Activated CD4-positive, alpha-beta memory T cell treated with anti-CD3 and anti-CD28 coated beads, Interleukin-2, amount 10 ng/mL, durations not matched to agents 7 days and 5 days (primary cell): ENCODE results near the gene FRMD6. TPM values are rescaled to one million over a fixed set of nuclear protein-coding genes. Genes with fewer than 3 reads are reported as not detected.

Experiments
- CTCF ChIA-PET: fragments of 350-600 bp; sonication (Branson Sonifier 250); formaldehyde crosslinking; loops from one replicate; lab custom pipeline; 2021; ENCODE audit warnings: antibody characterized with exemption, inconsistent platforms; lab: Charles Lee
- POLR2A ChIA-PET: fragments of 350-600 bp; sonication (Branson Sonifier 250); formaldehyde crosslinking; loops from one replicate; lab custom pipeline; 2021; ENCODE audit warnings: antibody characterized with exemption; lab: Charles Lee
- DNase-seq: peaks from one replicate; pipeline ENCODE4 v3.0.0-alpha.2; 2020
- H3K27ac Mint-ChIP-seq: one replicate; pipeline ENCODE4 v1.8.0; 2021; ENCODE audit warnings: mild to moderate bottlenecking, mixed read lengths
- H3K27me3 Mint-ChIP-seq: one replicate; pipeline ENCODE4 v1.8.0; 2021; ENCODE audit warnings: mixed read lengths
- H3K36me3 Mint-ChIP-seq: one replicate; pipeline ENCODE4 v1.8.0; 2021; ENCODE audit warnings: low read depth, mixed read lengths
- H3K4me1 Mint-ChIP-seq: one replicate; pipeline ENCODE4 v1.8.0; 2021; ENCODE audit warnings: mixed read lengths
- H3K4me3 Mint-ChIP-seq: one replicate; pipeline ENCODE4 v1.8.0; 2021; ENCODE audit warnings: mild to moderate bottlenecking, mixed read lengths
- H3K9me3 Mint-ChIP-seq: one replicate; pipeline ENCODE4 v1.8.0; 2021; ENCODE audit warnings: mixed read lengths
- total RNA-seq, 2 experiments: library from RNA; stranded (reverse); gene quantifications; one replicate each; pipeline ENCODE4 v1.2.3, GENCODE V29; 2021

The FRMD6 gene
- total RNA-seq: 1 to 10 TPM; 3.3 TPM

DNA sequence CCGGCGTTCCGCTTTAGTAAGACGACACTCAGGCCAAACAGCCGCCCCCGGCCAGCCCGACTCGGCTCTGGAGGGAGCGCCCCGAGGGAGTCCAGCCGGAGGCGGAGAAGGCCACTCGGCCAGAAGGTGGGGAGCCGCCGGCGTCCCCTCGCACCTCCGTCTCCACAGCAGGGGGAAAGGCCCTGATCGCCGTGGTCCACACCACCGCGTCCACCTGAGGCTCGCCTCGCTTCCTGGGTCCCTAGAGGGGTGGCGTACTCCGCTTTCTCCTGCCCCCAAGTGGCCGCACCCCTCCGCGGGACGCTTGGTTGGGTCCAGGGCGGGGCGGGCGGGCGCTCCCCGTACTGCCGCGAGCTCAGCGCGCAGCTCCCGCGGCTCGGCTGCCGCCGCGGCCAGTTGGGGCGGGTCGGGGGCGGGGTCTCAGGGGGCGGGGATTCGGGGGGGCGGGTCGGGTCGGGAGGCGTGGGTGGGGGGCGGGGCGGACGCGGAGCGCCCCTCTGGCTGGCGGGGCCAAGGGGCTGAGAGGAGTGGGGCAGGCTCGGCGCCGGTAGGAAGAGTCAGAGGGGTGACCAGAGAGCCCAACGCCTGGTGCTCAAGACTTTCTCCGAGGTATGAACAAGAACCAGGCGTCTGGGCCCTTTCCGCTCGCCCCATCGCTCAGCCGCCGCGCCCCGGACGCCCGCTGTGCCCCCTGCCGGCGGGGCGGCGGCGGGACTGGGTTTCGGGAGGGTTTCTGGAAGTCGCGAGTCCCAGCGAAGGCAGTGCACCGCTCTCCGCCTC, at the start of gene FRMD6:
Gene FRMD6 (plus strand): TSS at position 523 of the 780 bp plus-strand sequence. CDS start 37,927 bp downstream, outside the sequence.
- peak; percentile 87 for DNase-seq
- ChIA-PET POLR2A (interaction anchor here (1.0 to 1.5 kb wide), 5 partner anchors 99 to 556 kb away, joined by 3 to 5 read pairs (median 3); partner anchors contain the start of gene GNG2), CTCF (interaction anchor here (0.8 to 2.6 kb wide), 14 partner anchors 11 to 791 kb away, joined by 3 to 12 read pairs (median 6); partner anchors contain the start of gene GNG2)
- Mint-ChIP-seq H3K27me3 (peaks cover 27% of the 10 kb centered on the region), H3K4me1 (peaks cover 30% of the 10 kb centered on the region), H3K27ac (peak within 1 kb of the TSS; percentile 52), H3K36me3 (no peaks in the 10 kb centered on the region), H3K4me3 (peak within 1 kb of the TSS; percentile 79), H3K9me3 (no peaks in the 10 kb centered on the region)

DNA sequence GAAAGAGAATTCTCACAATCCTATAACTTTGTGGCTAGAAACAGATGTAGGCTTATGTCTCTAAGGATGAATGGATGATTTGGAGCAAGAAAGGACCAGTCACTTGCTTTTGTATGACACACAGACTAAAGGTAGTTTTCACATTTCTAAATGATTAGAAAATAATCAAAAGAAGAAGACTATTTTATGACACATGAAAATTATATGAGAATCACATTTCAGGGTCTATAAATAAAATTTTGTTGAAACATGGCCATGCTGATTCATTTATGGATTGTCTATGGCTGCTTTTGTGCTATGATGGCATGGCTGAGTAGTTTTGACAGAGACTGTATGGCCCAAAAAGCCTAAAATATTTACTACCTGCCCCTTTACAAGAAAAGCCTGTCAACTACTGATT, 49.4 kb upstream of the FRMD6 start:
- Mint-ChIP-seq H3K4me1 (no peaks in the 10 kb centered on the region), H3K27ac (no peak overlapping the region), H3K27me3 (peaks cover 10% of the 10 kb centered on the region), H3K9me3 (no peaks in the 10 kb centered on the region), H3K4me3 (no peak overlapping the region), H3K36me3 (no peaks in the 10 kb centered on the region)
- DNase-seq: no peak
- POLR2A ChIA-PET: no interaction called here
- CTCF ChIA-PET: no interaction called here

DNA sequence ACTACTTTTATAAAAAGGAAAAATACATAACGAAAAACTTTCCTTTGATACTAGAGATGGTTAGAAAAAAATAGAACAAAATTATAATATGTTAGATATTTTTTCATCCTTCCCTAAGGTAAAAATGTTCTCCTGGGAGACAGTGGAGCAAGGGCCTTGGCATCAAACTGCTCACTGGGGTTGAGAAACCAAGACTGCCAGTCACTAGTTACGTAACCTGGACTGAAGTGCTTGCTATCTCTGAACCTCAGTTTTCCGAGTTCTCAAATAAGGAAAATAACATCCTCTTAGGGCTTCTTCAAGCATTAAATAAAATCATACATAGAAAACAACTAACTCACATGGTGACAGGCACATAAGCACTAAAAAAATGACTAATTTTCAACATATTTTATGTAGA, 48.2 kb upstream of the FRMD6 start:
- Mint-ChIP-seq H3K4me3 (no peak overlapping the region), H3K9me3 (no peaks in the 10 kb centered on the region), H3K4me1 (no peaks in the 10 kb centered on the region), H3K27me3 (peaks cover 9% of the 10 kb centered on the region), H3K27ac (no peak overlapping the region), H3K36me3 (no peaks in the 10 kb centered on the region)
- no peak for DNase-seq
- ChIA-PET CTCF (no interaction called here), POLR2A (no interaction called here)

- ChIA-PET CTCF (no interaction called here), POLR2A (no interaction called here)
- H3K36me3 Mint-ChIP-seq: no peaks in the 10 kb centered on the region
- H3K27me3 Mint-ChIP-seq: peaks cover 9% of the 10 kb centered on the region
- DNase-seq: no peak
- H3K27ac Mint-ChIP-seq: no peak overlapping the region
- no peaks in the 10 kb centered on the region for H3K4me1 Mint-ChIP-seq
- no peak overlapping the region for H3K4me3 Mint-ChIP-seq
- H3K9me3 Mint-ChIP-seq: no peaks in the 10 kb centered on the region
Measured at GRCh38 chr14:51604073-51604472, 47.6 kb upstream of the FRMD6 start.

DNA sequence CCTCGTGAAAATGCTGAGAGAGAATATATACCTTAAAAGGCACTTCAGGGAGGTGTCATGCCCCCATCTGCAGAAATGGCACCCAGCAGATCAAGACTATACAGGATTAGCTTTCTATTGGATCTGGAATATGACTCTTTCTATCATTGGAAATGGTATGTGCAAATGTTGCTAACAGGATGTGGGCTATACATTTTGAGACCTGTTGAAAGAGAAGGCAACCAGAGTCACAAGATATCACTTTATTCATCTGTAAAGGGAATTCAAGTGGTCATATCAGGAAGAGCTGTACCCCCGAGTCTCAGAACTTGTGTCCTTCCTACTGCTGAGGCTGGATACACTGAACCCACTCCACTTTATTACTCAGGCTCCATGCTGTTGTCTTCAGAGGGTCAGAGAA, 46.1 kb upstream of the FRMD6 start:
- no peak for DNase-seq
- no peak overlapping the region for H3K4me3 Mint-ChIP-seq
- no peak overlapping the region for H3K27ac Mint-ChIP-seq
- no peaks in the 10 kb centered on the region for H3K9me3 Mint-ChIP-seq
- no peaks in the 10 kb centered on the region for H3K4me1 Mint-ChIP-seq
- no peaks in the 10 kb centered on the region for H3K36me3 Mint-ChIP-seq
- ChIA-PET POLR2A (no interaction called here), CTCF (no interaction called here)
- peaks cover 10% of the 10 kb centered on the region for H3K27me3 Mint-ChIP-seq

DNA sequence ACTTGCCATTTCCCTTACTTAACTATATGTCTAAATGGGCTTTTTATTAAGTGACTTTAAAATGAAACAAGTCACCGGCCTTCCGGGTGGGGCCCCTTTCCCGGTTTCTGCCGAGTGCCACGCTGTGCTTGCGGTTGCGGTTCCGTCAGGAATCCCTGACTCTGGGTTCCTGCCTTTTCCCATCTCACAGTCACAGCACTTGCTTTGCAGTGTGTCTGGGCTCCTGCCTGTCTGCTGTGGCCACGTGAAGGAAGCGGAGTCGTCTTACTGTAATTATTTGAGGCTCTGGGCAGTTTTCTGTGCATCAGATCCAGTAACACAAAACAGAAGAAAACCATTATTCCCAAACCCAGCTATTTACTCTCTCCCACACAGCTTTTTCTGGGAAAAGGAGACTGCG, 44.0 kb upstream of the FRMD6 start:
- Mint-ChIP-seq H3K4me3 (no peak overlapping the region), H3K36me3 (no peaks in the 10 kb centered on the region), H3K9me3 (no peaks in the 10 kb centered on the region), H3K27me3 (peaks cover 7% of the 10 kb centered on the region), H3K27ac (no peak overlapping the region), H3K4me1 (no peaks in the 10 kb centered on the region)
- ChIA-PET POLR2A (no interaction called here), CTCF (no interaction called here)
- no peak for DNase-seq

DNA sequence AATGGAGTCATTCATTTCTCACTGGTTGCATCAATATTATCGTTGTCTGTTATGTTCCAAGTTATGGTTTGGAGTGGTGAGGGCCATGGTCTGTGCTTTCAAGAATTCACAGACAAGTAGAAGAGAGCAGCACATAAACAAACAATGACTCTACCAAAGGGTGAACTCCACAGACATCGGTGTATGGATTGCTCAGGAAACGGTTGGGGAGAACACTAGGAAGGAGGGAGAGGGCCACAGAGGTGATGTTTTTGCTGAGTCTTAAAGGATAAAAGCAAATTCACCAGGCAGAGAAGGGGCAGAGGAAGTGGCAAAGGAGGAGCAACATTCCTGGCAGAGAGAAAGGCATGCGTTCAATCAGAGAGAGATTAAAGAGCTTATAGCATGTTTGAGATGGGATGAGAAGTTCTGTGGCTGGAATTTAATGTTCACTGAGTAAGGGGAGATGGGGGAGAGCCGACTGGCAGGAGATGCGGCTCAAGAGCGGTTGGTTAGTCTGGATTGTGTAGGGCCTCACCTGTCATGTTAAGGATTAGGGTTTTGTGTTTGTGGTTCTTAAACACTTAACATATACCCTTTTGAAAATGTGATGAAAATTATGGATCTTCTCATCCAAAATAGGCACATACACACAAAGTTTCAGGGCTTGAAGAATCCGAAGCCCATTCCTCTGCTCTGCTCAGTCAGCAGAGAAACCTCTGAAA, 42.3 kb upstream of the FRMD6 start:
- Mint-ChIP-seq H3K9me3 (no peaks in the 10 kb centered on the region), H3K27ac (no peak overlapping the region), H3K4me1 (no peaks in the 10 kb centered on the region), H3K27me3 (peaks cover 10% of the 10 kb centered on the region), H3K36me3 (no peaks in the 10 kb centered on the region), H3K4me3 (no peak overlapping the region)
- POLR2A ChIA-PET: no interaction called here
- CTCF ChIA-PET: no interaction called here
- DNase-seq: no peak

GRCh38 chr14:51609955-51610283, 41.8 kb upstream of the FRMD6 start:
- Mint-ChIP-seq H3K27ac (no peak overlapping the region), H3K4me1 (no peaks in the 10 kb centered on the region), H3K36me3 (no peaks in the 10 kb centered on the region), H3K4me3 (no peak overlapping the region), H3K27me3 (peaks cover 10% of the 10 kb centered on the region), H3K9me3 (no peaks in the 10 kb centered on the region)
- CTCF ChIA-PET: no interaction called here
- POLR2A ChIA-PET: no interaction called here
- no peak for DNase-seq

DNA sequence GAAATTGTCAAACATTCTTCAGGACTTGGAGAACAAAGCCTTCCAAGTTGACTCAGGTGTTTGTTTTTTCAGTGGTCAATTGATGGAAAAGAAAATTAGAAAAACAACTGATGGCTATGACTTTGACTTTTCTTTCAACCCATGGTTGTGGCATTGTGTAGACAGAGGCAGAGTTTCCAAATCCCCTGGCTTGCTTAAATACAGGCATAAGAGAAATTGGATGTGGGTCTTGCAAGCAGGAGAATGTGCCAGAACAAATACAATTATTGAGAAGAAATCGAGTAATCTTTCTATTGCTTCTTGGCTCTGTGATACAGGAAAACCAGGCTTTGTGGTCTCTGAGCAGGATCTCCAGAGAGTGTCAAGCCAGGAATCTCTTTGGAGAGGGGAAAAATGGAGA, 40.9 kb upstream of the FRMD6 start:
- Mint-ChIP-seq H3K4me3 (no peak overlapping the region), H3K27me3 (peaks cover 10% of the 10 kb centered on the region), H3K4me1 (no peaks in the 10 kb centered on the region), H3K36me3 (no peaks in the 10 kb centered on the region), H3K27ac (no peak overlapping the region), H3K9me3 (no peaks in the 10 kb centered on the region)
- ChIA-PET CTCF (no interaction called here), POLR2A (no interaction called here)
- DNase-seq: no peak

DNA sequence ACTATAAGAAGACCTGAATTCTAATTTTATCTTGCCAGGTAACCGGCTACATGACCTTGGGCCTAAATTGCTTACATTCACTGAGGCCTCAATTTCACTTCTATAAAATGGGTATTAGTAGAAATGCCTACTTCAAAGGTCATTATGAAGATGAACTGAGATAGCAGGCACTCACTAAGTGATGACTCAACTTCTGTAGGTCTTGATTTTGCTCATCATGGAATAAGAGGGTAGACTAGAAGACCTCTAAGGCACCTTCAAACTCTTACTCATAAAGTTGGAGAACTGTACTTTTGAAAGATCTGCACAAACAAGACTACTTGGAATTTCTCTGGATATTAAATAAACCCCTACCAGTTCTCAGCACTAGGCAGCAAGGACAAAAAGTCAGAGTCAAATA, 39.3 kb upstream of the FRMD6 start:
- Mint-ChIP-seq H3K9me3 (no peaks in the 10 kb centered on the region), H3K27me3 (peaks cover 11% of the 10 kb centered on the region), H3K27ac (no peak overlapping the region), H3K4me3 (no peak overlapping the region), H3K36me3 (no peaks in the 10 kb centered on the region), H3K4me1 (no peaks in the 10 kb centered on the region)
- no peak for DNase-seq
- ChIA-PET POLR2A (no interaction called here), CTCF (no interaction called here)

- Mint-ChIP-seq H3K4me3 (no peak overlapping the region), H3K9me3 (no peaks in the 10 kb centered on the region), H3K4me1 (no peaks in the 10 kb centered on the region), H3K27ac (no peak overlapping the region), H3K36me3 (no peaks in the 10 kb centered on the region), H3K27me3 (peaks cover 11% of the 10 kb centered on the region)
- DNase-seq: no peak
- POLR2A ChIA-PET: no interaction called here
- CTCF ChIA-PET: no interaction called here
Measured at GRCh38 chr14:51613416-51613815, 38.3 kb upstream of the FRMD6 start.

DNA sequence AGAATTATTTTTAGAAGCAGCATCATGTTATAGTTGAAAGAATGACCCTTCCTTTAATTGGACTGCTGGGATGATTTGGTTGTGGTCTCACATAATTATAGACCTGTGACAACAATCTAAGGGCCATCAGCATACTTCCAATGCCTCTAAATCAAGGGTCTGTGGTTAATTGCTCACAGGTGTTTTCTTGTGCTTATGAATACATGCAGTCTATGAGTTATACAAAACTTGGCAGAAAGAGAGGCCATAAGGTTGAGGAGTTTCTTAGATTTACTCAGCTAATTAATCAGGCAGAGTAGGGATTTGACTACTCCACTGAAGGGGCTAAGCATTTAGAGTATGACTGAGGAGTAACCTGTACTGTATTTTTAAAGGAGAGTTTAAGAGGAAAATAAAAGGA, 37.0 kb upstream of the FRMD6 start:
- CTCF ChIA-PET: no interaction called here
- no peak for DNase-seq
- H3K27me3 Mint-ChIP-seq: peaks cover 6% of the 10 kb centered on the region

DNA sequence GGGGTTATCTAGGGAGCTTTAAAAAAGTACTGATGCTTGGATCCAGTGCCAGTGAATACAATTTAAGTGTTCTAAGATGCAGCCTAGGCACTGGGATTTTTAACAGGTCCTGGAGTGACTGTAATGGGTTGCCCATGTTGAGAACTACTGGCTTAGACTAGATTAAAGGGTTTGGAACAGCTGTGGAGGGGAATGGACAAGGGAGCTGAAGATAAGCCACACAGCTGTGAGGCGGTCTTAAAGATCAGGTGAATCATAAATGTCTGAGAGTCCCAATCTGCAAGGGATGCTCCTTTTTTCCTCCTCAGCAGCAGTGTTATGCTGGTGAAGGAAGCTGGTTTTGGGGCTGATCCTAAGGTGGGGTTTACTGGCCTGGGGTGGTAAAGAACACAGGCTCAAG, 35.5 kb upstream of the FRMD6 start:
- POLR2A ChIA-PET: no interaction called here
- DNase-seq: no peak
- H3K27ac Mint-ChIP-seq: no peak overlapping the region
- H3K4me3 Mint-ChIP-seq: no peak overlapping the region
- H3K9me3 Mint-ChIP-seq: no peaks in the 10 kb centered on the region
- H3K27me3 Mint-ChIP-seq: peaks cover 6% of the 10 kb centered on the region
- CTCF ChIA-PET: no interaction called here
- no peaks in the 10 kb centered on the region for H3K4me1 Mint-ChIP-seq
- H3K36me3 Mint-ChIP-seq: no peaks in the 10 kb centered on the region

More for the DNA sequence above, 37.0 kb upstream of the FRMD6 start:
- Mint-ChIP-seq H3K36me3 (no peaks in the 10 kb centered on the region), H3K9me3 (no peaks in the 10 kb centered on the region), H3K4me1 (no peaks in the 10 kb centered on the region), H3K27ac (no peak overlapping the region), H3K4me3 (no peak overlapping the region)
- POLR2A ChIA-PET: no interaction called here
